ENCODE results near the gene SPATS1.
A peak's percentile ranks its signal among the peaks of the same experiment; 100 is the strongest.
"Not testable (repeated sequence)": the region's sequence is repeated elsewhere in the genome, so short reads cannot be mapped to it uniquely, and the experiment has no call there.

SPATS1 gene

GRCh38 chr6:44311767-44312166 is 30.7 kb upstream of the SPATS1 start:
- DNase-seq, result no peak

- DNase-seq, result peak; percentile 91 to 93
Measured at GRCh38 chr6:44312901-44313788, 29.3 kb upstream of the SPATS1 start, which contains the start of gene AARS2. AARS2 (minus strand) TSS chr6:44313347; CDS start chr6:44313323, 24 bp downstream.

- not testable (repeated sequence) for DNase-seq
Measured at GRCh38 chr6:44314657-44315056, 27.8 kb upstream of the SPATS1 start.

GRCh38 chr6:44315516-44315915 is 26.9 kb upstream of the SPATS1 start:
- no peak for DNase-seq

GRCh38 chr6:44315951-44316350 is 26.5 kb upstream of the SPATS1 start:
- DNase-seq, result no peak

- no peak for DNase-seq
Measured at GRCh38 chr6:44316481-44316880, 26.0 kb upstream of the SPATS1 start.

GRCh38 chr6:44317136-44317631 is 25.3 kb upstream of the SPATS1 start:
- not testable (repeated sequence) for DNase-seq

- DNase-seq, result no peak
Measured at GRCh38 chr6:44321210-44321609, 21.2 kb upstream of the SPATS1 start.

- DNase-seq, result no peak
Measured at GRCh38 chr6:44327096-44327495, 15.4 kb upstream of the SPATS1 start.

GRCh38 chr6:44327760-44328159 is 14.7 kb upstream of the SPATS1 start:
- DNase-seq, result no peak

GRCh38 chr6:44328203-44328602 is 14.2 kb upstream of the SPATS1 start:
- not testable (repeated sequence) for DNase-seq

- DNase-seq, result no peak
Measured at GRCh38 chr6:44329858-44330257, 12.6 kb upstream of the SPATS1 start.

GRCh38 chr6:44332585-44332984 is 9.9 kb upstream of the SPATS1 start:
- no peak for DNase-seq

- no peak for DNase-seq
Measured at GRCh38 chr6:44333273-44333919, 9.1 kb upstream of the SPATS1 start.

- DNase-seq, result no peak
Measured at GRCh38 chr6:44333942-44334341, 8.5 kb upstream of the SPATS1 start.

GRCh38 chr6:44335631-44336030 is 6.8 kb upstream of the SPATS1 start:
- DNase-seq, result no peak

- peak; percentile 73 to 74 for DNase-seq
Measured at GRCh38 chr6:44338228-44339122, 4.0 kb upstream of the SPATS1 start.

- DNase-seq, result no peak
Measured at GRCh38 chr6:44339301-44339700, 3.1 kb upstream of the SPATS1 start.

GRCh38 chr6:44339763-44340625 is 2.5 kb upstream of the SPATS1 start:
- DNase-seq, result no peak

GRCh38 chr6:44341095-44341890 is 1.2 kb upstream of the SPATS1 start:
- DNase-seq, result no peak

GRCh38 chr6:44342052-44342451 is 398 bp upstream of the SPATS1 start:
- no peak for DNase-seq

Measured in CD4-positive, alpha-beta T cell treated with Interleukin-4 for 1 hour (primary cell).